Fibroblast of the aortic adventitia (primary cell): ENCODE data around the gene MCAM. TPM values are rescaled to one million over a fixed set of nuclear protein-coding genes. Genes with fewer than 3 reads are reported as not detected.

Source experiments
- DNase-seq: peaks from one replicate; pipeline ENCODE4 v3.0.0-alpha.2; 2010; ENCODE audit warnings: low read depth
- H3K4me3 ChIP-seq: 2 replicates; pipeline ENCODE4 v1.5.1; 2011; ENCODE audit warnings: low read depth, mild to moderate bottlenecking, control low read depth, low read length, moderate library complexity
- total RNA-seq: library from RNA; depleted of rRNA; stranded (reverse); fragments of >200 nt; gene quantifications from 2 replicates; pipeline ENCODE4 v1.2.3, GENCODE V29; 2012; ENCODE audit warnings: low replicate concordance
- TF ChIP-seq, protein P1 (sequence below): IDR thresholded peaks from 2 replicates; pipeline ENCODE4 v1.5.1; 2011; ENCODE audit warnings: mild to moderate bottlenecking, low read length, control low read depth, inconsistent platforms; ENCODE audit not compliant: insufficient read depth

The MCAM gene
- total RNA-seq, 1 donor, result 2.2 TPM

DNA sequence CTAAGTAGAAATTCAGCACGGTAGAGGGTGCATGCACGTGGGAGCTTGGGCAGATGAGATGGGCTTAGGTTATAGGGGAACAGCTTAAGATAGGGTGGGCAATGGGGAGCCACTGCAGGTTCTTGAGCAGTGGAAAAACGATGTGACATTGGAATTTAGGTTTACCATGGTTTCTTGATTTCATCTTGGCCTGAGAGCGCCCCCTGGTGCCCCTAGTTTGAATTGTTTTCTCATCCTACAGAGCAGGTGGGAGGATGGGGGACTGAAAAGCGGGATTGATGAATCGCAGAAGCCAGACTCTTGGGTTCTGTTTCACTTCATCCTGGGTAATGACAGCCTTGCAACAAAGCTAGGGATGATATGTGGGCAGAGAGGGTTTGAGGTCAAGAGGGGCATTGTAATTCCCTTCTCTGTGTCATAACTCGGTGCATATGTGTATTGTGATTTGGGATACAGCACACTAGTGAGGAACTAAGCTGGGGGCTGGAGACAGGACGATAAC lies 6.7 kb upstream of the MCAM start:
- peak; percentile 75 for DNase-seq
- H3K4me3 ChIP-seq, result no peak overlapping the region
- TF ChIP-seq, protein P1, sequence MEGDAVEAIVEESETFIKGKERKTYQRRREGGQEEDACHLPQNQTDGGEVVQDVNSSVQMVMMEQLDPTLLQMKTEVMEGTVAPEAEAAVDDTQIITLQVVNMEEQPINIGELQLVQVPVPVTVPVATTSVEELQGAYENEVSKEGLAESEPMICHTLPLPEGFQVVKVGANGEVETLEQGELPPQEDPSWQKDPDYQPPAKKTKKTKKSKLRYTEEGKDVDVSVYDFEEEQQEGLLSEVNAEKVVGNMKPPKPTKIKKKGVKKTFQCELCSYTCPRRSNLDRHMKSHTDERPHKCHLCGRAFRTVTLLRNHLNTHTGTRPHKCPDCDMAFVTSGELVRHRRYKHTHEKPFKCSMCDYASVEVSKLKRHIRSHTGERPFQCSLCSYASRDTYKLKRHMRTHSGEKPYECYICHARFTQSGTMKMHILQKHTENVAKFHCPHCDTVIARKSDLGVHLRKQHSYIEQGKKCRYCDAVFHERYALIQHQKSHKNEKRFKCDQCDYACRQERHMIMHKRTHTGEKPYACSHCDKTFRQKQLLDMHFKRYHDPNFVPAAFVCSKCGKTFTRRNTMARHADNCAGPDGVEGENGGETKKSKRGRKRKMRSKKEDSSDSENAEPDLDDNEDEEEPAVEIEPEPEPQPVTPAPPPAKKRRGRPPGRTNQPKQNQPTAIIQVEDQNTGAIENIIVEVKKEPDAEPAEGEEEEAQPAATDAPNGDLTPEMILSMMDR, result peak; percentile 73

DNA sequence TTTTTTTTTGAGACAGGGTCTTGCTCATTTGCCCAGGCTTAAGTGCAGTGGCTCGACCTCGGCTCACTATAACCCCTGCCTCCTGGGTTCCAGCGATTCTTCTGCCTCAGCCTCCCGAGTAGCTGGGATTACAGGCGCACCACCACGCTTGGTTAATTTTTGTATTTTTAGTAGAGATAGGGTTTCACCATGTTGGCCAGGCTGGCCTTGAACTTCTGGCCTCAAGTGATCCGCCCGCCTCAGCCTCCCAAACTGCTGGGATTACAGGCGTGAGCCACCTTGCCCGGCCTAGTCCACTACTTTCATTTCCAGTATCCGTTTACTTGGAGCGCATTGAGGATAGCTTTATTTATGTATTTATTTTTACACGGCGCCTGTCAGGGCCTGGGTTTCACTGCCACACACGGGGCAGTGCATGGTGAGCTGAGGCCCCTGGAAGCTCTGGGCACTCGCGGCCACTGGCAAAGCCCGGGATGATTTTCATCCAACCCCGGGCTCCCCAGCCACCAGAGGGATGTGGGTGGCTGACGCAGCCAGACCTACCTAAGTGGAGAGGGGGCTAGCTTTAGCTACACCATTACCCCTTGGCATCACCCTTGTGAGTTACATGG lies 6.1 kb upstream of the MCAM start:
- no peak overlapping the region for H3K4me3 ChIP-seq
- TF ChIP-seq, protein P1, result no peak
- no peak for DNase-seq

DNA sequence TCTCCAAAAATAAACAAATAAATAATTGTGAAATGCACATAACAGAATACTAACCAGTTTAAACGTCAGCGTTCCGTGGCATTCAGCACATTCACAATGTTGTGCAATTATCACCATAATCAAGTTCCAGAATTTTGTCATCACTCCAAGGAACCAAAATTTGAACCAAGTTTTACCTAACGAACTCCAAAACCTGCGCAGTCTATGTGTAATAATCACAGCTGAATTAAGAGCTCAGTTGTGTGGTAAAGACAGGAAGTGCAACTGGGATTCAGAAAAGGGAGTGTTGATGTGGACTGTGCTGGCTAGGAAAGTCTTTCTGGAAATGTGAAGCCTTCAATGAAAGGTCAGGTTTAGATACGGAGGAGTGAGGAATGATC lies 5.4 kb upstream of the MCAM start:
- no peak overlapping the region for H3K4me3 ChIP-seq
- TF ChIP-seq, protein P1, result peak; percentile 9
- no peak for DNase-seq

DNA sequence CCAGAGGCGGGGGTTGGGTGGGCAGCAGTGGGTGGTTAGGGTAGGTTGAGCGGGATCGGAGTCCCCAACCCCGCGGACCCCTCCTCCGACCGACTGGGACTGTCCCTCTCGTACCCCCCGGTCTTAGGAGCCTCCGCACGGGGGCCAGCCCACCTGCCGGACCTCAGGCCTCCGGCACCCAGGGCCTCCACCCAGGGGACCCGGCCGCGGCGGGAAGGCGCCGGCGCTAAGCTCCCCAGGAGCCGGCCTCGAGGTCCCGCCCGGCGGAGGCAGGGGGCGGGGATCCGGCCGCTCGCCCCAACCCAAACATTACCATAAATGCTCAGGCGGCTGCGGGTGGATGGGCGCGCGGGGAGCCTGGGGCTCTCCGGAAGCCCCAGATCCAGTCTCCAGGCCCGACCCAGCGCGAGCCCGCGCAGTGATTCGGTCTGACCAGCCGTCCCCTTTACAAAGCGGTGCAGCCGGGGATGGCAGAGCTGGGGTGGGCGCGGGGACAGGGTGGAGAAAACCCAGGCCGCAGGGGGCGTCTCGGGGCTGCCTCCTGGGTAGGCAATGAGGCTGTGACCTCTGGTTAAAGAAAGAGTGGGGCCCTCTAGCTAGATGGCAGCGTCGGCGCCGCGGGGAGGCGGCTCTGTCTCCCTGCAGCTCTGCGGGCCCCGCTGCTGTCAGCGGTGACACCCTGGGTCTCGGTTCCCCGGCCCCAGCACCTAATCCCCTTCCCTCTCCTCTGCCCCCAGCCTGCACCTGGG lies 4.0 kb upstream of the MCAM start:
- DNase-seq, result peak; percentile 31
- H3K4me3 ChIP-seq, result peak overlapping the region; percentile 48
- TF ChIP-seq, protein P1, result no peak

DNA sequence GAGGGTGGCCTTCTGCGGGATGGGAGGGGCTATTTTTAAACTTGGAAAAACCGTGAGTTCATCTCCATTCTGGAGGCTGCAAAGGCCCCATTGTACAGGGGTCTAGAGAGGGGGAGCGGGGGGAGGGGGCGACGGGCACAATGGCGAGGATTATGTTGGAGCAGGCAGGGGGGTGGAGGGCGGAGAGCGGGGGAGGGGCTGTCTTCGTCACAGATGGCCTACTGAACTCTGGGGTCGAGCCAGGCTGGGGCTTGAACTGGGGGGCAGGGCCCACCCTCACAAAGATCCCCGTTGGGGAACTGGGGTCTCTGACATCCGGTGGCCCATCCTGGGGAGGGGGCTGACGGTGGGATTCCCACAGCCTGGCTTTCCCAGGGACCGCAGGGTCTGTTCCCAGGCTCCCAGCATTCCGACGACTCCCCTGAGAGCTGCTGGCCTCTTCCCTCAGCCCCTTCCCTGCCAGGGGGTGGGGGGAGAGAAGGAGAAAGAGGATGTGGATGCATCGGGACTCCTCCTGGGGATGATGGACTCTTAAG lies 3.4 kb upstream of the MCAM start:
- TF ChIP-seq, protein P1, result no peak
- no peak for DNase-seq
- no peak overlapping the region for H3K4me3 ChIP-seq

DNA sequence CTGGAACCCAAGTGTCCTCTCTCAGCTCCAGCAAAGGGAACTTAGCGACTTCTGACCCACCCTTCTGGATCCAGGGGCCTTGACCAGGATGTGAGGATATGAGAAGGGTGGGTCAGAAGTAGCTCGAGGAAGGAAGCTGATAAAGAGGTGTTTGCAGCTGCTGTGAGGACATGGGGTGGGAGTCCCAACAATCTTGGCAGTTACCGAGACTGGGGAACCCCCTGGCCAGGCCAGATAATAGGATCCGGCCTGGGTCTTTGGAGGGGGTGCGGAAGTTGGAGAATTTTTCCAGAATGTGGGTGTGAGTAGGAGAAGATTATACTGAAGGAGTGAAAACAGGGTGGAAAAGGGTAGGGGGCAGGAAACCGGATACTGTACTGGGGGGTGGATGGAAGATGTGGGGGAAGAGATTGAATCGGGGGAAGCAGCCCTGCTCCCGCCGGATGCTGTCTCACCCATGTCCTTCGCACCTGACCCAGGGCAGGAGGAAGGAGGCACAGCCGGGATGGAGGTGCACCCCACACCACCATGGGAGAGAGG lies 2.8 kb upstream of the MCAM start:
- no peak for DNase-seq

More for the DNA sequence above, 2.8 kb upstream of the MCAM start:
- no peak overlapping the region for H3K4me3 ChIP-seq
- TF ChIP-seq, protein P1, result no peak
